KG1 (cell line): Measurements from ENCODE around the gene KCTD19.

Experiments used
- DNase-seq: peaks from one replicate; lab custom pipeline; 2025; lab: John Stamatoyannopoulos, UW

KCTD19 gene

DNA sequence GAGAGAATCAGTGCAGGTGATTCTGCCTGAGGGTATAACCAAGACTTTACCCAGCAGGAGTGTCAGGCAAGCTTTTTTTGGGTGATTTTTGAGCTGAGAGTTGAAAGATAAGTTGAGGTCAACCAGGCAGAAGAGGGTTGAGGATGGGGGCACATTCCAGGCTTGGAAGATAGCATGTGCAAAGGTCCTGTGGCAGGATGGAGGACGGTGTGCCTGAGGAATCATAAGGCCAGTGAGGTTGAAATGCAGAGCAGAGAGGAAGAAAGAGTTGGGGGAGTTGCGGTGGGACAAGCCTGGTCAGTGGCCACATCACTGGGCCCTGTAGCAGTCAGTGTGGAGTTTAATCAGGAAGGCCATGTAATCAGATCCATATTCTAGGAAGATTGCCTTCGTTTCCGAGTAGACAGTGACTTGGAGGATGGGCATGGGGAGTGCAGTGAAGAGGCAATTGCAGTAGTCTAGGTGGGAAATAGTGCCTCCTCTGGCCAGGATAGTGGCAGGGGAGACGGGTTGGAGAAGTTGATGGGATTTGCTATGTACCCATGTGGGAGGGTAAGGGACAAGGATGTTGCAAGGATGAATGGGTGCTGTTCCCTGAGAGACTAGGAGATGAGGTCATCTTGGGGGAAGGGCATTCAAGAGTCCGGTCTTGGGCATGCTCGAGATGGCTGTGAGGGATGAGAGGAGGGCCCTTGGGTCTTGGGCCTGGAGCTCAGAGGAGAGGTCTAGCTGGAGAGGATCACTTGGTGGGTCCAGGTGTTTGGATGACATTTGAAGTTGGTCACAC, 43.3 kb downstream of the KCTD19 start:
- no peak for DNase-seq

- DNase-seq: no peak
Measured at GRCh38 chr16:67282447-67282805, 44.1 kb downstream of the KCTD19 start.

GRCh38 chr16:67281536-67282446, 44.8 kb downstream of the KCTD19 start:
- DNase-seq: no peak

DNA sequence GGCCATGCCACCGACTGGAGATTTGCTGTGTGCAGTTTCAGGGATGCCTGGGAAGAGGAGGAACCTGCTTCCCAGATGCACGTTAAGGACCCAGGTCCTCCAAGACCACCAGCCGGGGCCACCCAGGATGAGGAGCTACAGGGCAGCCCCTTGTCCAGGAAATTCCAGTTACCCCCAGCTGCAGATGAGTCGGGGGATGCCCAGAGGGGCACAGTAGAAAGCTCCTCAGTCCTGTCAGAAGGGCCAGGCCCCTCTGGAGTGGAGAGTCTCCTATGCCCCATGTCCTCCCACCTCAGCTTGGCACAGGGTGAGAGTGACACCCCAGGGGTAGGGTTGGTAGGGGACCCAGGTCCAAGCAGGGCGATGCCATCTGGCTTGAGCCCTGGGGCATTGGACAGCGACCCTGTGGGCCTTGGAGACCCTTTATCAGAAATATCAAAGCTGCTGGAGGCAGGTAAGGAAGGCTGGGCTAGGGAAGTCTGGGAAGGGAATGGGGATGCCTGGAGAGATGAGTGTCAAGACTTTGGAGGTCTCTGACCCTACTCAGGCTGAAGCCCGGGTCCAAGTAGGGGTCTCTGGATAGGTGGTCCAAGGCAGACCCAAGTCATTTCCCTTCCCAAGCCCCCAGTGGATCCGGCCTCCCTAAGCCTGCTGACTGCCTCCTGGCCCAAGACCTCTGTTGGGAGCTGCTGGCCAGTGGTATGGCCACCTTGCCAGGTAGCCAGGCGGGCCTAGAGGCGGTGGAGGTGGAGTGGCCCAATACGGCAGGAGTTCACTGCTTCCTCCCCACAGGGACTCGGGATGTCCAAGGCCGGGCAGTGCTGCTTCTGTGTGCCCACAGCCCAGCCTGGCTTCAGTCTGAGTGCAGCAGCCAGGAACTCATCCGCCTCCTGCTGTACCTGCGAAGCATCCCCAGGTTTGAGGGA, 46.2 kb downstream of the KCTD19 start:
- no peak for DNase-seq

- DNase-seq: peak; percentile 46
Measured at GRCh38 chr16:67279296-67280089, 47.0 kb downstream of the KCTD19 start, which contains the start of gene PLEKHG4. PLEKHG4 (plus strand) TSS chr16:67279532; CDS start chr16:67280045, 513 bp downstream.

GRCh38 chr16:67278773-67279295, 47.7 kb downstream of the KCTD19 start:
- DNase-seq: peak; percentile 24

DNA sequence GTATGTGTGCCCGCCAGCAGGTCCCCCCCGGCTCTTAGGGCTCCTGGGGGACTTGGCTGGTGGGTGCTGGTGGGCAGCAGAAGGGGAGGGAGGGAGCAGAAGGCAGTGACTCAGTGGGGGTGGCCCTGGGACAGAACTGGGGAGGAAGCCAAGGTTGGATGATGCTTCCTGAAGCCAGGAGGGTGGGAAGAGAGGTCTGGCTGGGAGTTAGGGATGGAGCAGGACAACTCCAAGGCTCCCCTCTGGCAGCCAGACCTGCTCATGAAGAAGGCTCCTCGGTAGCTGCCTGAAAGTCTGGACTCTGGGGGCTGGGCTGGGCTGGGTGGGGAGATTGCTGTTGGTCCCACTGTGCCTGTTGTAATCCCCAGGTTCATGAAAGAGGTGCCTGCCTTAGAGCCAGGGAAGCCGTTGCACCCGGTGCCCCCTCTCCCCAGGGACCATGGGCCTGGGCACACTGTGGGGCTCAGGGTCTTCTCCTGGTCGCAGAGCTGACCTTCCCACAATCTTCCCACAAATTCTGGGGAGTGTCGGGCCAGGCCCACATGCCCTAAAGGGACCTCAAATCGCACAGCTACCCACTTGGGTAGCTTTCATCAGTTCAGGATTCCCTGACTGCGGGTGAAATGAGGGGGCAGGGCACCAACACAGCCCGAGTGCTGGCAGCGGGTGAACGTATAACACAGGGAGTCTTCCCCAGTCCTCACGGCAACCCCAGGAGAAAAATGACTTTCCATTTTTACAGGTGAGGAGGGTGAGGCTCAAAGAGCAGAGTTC, 48.4 kb downstream of the KCTD19 start:
- no peak for DNase-seq

- no peak for DNase-seq
Measured at GRCh38 chr16:67277294-67277998, 49.1 kb downstream of the KCTD19 start.

DNA sequence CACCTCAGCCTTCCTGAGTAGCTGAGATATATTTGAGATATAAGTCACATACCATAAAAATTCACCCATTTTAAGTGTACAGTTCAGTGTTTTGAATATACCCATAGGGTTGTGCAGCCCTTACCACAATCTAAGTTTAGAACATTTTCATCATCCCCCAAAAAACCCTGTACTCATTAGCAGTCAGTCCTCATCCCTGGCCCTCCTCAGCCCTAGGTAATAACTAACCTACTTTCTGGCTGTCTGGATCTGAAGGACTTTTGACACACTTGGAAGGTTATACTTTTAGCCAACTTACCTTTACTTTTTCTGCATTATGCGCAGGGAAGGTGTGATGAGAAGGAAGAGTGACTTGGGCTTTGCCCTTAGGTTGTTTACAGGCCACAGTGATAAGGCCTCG, 51.2 kb downstream of the KCTD19 start:
- no peak for DNase-seq

DNA sequence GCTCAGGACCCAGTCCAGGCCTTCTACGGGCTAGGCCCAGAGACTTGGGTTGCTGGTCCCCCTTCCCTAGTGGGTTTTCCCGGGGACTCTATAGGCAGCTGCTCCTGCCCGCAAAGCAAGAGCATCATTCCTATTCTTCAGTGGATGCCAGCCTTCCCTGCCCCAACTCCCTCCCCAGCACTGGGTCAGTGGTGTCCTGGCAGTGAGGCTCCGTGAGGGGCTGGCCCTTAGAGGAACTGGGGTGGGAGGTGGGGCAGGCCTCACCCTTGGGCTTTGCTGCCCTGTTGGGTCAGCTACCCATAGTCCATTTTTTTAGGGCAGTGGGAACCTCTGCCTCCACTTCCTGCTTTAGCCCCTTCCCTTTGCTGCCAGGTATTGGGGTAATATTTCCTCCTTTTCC, 55.1 kb downstream of the KCTD19 start:
- DNase-seq: no peak

- no peak for DNase-seq
Measured at GRCh38 chr16:67270931-67271338, 55.6 kb downstream of the KCTD19 start.

DNA sequence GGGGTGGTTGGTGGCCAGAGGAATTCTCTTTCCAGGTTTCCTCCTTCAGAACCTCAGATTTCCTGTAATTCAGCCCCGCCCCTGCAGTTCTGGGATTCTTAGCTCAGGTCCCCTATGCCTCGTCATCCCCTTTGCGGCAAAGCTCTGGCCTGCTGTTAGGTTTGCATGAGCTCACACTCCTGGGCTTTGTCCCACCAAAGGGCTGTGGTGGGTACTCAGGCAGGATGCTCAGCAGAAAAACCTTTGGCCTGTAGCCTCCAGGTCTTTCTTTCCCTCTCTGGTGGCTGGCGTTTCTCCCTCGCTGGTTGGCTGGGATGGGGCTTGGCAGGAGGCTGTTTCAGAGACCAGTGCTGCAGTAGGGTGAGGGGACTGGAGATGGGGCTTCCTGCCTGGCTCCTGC, 56.8 kb downstream of the KCTD19 start:
- no peak for DNase-seq

DNA sequence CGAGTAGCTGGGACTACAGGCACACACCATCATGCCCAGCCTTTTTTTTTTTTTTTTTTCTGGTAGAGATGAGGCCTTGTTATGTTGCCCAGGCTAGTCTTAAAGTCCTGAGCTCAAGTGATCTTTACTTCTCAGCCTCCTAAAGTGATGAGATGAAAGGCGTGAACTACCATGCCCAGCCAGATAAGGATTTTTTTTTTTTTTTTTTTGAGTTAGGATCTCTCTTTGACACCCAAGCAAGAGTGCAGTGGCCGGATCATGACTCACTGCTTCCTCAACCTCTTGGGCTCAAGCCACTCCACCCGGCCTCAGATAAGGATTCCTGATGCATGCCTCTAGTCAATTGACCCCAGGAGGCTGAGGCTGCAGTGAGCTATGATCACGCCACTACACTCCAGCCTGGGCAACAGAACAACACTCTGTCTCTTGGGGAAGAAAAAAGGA, 58.4 kb downstream of the KCTD19 start:
- no peak for DNase-seq

GRCh38 chr16:67265834-67266233, 60.7 kb downstream of the KCTD19 start:
- no peak for DNase-seq

DNA sequence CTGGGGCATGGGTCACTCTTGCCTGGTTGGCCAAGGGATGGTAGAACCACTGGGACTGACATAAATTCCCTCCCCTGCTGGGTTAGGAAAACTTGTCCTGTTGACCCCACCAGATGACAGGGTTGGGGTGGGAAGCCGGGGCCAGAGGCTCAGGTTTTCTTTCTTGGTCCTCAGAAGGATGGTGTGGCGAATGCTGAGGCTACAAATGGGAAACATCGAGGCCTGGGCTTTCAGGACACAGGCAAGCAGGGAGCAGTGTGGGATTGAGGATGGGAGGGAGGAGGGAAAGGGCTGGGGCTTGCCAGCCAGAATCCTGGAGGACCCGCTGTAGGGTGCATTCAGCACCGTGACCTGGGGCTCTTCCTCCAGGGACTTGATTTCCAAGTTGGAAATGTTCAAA, 61.7 kb downstream of the KCTD19 start:
- no peak for DNase-seq

DNA sequence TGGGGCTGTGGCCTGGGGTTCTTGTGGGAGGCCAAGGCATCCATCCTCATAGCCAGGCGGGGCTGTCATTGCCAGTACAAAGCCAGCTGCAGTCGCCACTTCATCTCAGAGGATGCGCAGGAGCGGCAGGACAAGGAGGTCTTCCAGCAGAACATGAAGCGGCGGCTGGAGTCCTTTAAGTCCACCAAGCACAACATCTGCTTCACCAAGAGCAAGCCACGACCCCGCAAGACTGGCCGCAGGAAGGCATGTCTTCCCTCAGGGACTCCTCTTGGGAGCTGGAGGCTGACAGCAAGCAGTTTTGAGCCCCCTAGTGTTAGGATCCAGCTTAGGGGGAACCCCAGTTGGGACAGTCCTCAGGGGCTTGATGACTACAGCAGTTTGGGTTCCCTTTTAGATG, 62.3 kb downstream of the KCTD19 start:
- no peak for DNase-seq

- DNase-seq: no peak
Measured at GRCh38 chr16:67263201-67263600, 63.3 kb downstream of the KCTD19 start.

GRCh38 chr16:67260426-67261063, 66.0 kb downstream of the KCTD19 start:
- peak; percentile 27 for DNase-seq

GRCh38 chr16:67259705-67260104, 66.8 kb downstream of the KCTD19 start:
- no peak for DNase-seq
